SK-N-MC (cell line): Measurements from ENCODE around the gene STX1A.
A peak's percentile ranks its signal among the peaks of the same experiment; 100 is the strongest.

Source experiments
- EZH2 ChIP-seq: fragments of 200-600 bp; sonication (generic); IDR thresholded peaks from one replicate; pipeline ENCODE4 v1.6.1; 2017; ENCODE audit warnings: antibody characterized with exemption
- FOXP2 ChIP-seq: optimal IDR thresholded peaks from 2 replicates; pipeline ENCODE3; 2011; ENCODE audit warnings: mild to moderate bottlenecking, moderate library complexity; ENCODE audit not compliant: insufficient read depth; ENCODE audit errors: extremely low read length, control extremely low read depth
- POLR2AphosphoS5 ChIP-seq: IDR thresholded peaks from 2 replicates; pipeline ENCODE4 v1.6.1; 2012; ENCODE audit warnings: mild to moderate bottlenecking, low read depth, low read length, borderline replicate concordance

DNA sequence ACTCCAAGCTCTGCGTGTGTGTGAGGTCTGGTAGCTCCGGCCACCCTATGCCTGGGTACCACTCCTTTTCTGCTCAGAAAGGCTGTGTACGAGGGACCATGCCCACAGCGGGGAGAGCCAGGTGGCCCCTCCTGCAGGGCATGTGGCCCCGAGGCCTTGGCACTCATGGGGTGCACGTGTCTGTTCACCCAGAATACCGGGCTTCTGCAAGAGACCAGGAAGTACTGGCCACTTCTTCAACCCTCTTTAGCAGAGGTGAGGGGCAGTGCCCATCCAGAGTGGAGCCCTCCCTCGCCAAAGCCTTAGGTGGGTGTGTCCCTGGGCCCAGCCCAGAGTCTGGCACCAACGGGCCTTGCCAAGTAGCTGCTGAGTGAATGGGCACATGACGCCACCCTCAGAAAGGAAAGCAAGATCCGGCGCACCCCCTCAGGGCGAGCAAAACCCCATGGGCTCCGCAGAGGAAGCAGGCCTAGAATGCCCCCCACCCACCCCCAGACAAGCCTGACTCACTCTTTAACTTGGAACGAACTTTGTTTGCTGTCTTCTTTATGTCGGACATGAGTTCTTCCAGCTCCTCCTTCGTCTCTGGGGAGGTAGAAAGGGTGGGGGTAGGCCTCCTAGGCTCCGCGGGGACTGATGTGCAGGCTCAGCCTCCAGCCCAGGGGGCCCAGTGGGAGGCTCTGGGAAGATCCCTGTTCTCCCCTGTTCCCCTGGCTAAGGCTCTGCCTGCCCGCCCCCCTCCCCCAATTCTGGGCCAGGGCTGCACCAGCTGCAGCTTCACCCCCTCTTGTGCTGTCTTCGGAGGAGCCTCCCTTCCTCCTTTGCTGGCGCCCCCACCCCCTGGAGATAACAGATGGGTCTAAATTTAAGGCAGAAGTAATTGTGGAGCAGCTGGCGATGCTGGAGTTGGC lies 14.6 kb downstream of the STX1A start:
- TF ChIP-seq EZH2, result no peak
- TF ChIP-seq POLR2AphosphoS5, result peak; percentile 51
- TF ChIP-seq FOXP2, result peak; percentile 61
